GM10248 (cell line): ENCODE results near the gene TTC7B.

Source experiments
- CTCF ChIA-PET: fragments of 300-600 bp; sonication (Branson Sonifier 250); formaldehyde crosslinking; extraction: SDS; loops from one replicate; lab custom pipeline; 2021; ENCODE audit warnings: antibody characterized with exemption; lab: Yijun Ruan, JAX
- POLR2A ChIA-PET: fragments of 350-650 bp; sonication (Branson Sonifier 250); formaldehyde crosslinking; extraction: SDS; loops from one replicate; lab custom pipeline; 2020; ENCODE audit warnings: antibody characterized with exemption; lab: Yijun Ruan, JAX
- DNase-seq: peaks from one replicate; pipeline ENCODE4 v3.0.0; 2012; ENCODE audit errors: extremely low spot score
- TF ChIP-seq, protein P1 (sequence below): IDR thresholded peaks from 2 replicates; pipeline ENCODE4 v1.5.1; 2012; ENCODE audit warnings: mild to moderate bottlenecking, low read depth; ENCODE audit errors: extremely low read depth, missing control alignments, control extremely low read depth

TTC7B gene

GRCh38 chr14:90551733-90552464, 264.3 kb downstream of the TTC7B start:
- ChIA-PET CTCF (interaction anchor here (1.1 kb wide), 1 partner anchor 9 kb away, joined by 3 read pairs; no protein-coding TSS in a partner anchor), POLR2A (no interaction called here)
- TF ChIP-seq, protein P1, sequence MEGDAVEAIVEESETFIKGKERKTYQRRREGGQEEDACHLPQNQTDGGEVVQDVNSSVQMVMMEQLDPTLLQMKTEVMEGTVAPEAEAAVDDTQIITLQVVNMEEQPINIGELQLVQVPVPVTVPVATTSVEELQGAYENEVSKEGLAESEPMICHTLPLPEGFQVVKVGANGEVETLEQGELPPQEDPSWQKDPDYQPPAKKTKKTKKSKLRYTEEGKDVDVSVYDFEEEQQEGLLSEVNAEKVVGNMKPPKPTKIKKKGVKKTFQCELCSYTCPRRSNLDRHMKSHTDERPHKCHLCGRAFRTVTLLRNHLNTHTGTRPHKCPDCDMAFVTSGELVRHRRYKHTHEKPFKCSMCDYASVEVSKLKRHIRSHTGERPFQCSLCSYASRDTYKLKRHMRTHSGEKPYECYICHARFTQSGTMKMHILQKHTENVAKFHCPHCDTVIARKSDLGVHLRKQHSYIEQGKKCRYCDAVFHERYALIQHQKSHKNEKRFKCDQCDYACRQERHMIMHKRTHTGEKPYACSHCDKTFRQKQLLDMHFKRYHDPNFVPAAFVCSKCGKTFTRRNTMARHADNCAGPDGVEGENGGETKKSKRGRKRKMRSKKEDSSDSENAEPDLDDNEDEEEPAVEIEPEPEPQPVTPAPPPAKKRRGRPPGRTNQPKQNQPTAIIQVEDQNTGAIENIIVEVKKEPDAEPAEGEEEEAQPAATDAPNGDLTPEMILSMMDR: no peak
- no peak for DNase-seq

- ChIA-PET POLR2A (no interaction called here), CTCF (interaction anchor here (1.1 kb wide), 1 partner anchor 10 kb away, joined by 3 read pairs; no protein-coding TSS in a partner anchor)
- DNase-seq: no peak
- TF ChIP-seq, protein P1: no peak
Observed at GRCh38 chr14:90551070-90551704, 265.0 kb downstream of the TTC7B start.

DNA sequence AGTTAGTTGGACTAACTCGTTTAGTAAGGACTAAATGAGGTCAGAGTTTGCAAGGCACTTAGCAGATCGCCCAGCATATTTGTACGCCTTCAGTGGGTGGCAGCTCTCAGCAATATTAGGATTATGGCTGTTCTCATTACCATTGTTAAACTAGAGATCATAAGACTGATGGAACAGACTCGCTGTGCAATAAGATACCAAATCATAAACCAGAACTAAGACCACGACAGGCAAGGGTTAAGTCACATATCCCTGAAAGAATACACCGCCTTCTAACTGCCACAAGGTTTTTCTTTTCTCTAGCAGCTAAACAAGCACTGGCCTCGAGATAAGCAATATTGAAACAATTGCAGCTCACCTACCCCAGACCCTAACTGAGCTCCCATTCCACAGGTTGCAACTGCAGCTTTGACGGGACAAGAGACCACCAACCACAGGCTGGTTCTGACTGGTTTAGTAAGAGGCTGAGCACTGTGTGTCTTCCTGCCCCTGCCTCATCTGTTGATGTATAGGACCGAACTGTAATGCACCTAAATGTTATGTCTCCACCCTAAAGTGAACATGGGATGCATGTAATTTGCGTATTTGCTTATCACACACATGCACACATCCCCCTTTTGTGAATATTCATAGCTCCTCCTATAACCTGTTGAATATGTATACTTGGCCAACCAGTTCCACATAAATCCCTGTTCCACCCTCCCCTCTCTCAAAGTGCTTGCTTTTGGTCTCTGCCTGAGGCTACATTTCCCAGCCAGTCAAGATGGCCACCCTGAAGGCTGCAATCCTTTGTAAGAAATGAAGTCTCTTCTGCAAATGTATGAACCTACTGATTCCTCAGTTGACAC, 266.2 kb downstream of the TTC7B start:
- DNase-seq: no peak
- ChIA-PET POLR2A (no interaction called here), CTCF (no interaction called here)
- TF ChIP-seq, protein P1: no peak

- ChIA-PET POLR2A (no interaction called here), CTCF (no interaction called here)
- TF ChIP-seq, protein P1: no peak
- no peak for DNase-seq
Observed at GRCh38 chr14:90548455-90548854, 267.8 kb downstream of the TTC7B start.

DNA sequence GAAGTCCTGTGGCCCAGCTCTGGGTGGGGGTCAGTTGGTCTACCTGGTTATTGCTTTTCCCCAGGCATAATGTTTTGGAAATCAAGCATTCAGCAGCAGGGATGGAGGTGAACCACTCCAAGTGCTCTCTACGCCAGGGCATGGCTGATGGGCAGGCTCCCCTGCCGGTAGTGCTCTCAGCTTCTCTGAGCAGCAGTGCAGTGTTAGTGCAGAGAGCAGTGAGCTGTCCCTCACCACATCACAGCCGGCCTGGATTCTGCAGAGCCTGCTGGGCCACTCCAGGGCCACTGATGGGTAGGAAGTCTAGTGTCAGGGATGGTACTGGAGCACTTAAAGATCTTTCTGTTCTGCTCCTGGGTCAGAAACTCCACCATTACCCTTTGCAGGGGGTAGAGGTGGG, 268.3 kb downstream of the TTC7B start:
- ChIA-PET CTCF (no interaction called here), POLR2A (no interaction called here)
- TF ChIP-seq, protein P1: no peak
- DNase-seq: no peak

- CTCF ChIA-PET: no interaction called here
- POLR2A ChIA-PET: no interaction called here
- TF ChIP-seq, protein P1: no peak
- no peak for DNase-seq
Observed at GRCh38 chr14:90547250-90547649, 269.0 kb downstream of the TTC7B start.
